ENCODE results near the gene UGT2A3.

UGT2A3 gene

GRCh38 chr4:68909385-68909784 is 42.2 kb downstream of the UGT2A3 start:
- DNase-seq, result no peak

GRCh38 chr4:68907788-68908700 is 43.6 kb downstream of the UGT2A3 start:
- no peak for DNase-seq

GRCh38 chr4:68907245-68907644 is 44.4 kb downstream of the UGT2A3 start:
- DNase-seq, result no peak

- DNase-seq, result no peak
Observed at GRCh38 chr4:68906780-68907137, 44.8 kb downstream of the UGT2A3 start.

- no peak for DNase-seq
Observed at GRCh38 chr4:68905939-68906779, 45.4 kb downstream of the UGT2A3 start.

GRCh38 chr4:68905598-68905938 is 46.0 kb downstream of the UGT2A3 start:
- DNase-seq, result no peak

GRCh38 chr4:68904786-68905185 is 46.8 kb downstream of the UGT2A3 start:
- DNase-seq, result no peak

GRCh38 chr4:68896749-68897148 is 54.9 kb downstream of the UGT2A3 start:
- no peak for DNase-seq

GRCh38 chr4:68895561-68896198 is 55.9 kb downstream of the UGT2A3 start:
- DNase-seq, result no peak

GRCh38 chr4:68892861-68893260 is 58.7 kb downstream of the UGT2A3 start:
- DNase-seq, result no peak

- DNase-seq, result no peak
Observed at GRCh38 chr4:68891678-68892077, 59.9 kb downstream of the UGT2A3 start.

GRCh38 chr4:68885545-68885944 is 66.1 kb downstream of the UGT2A3 start:
- no peak for DNase-seq

- DNase-seq, result no peak
Observed at GRCh38 chr4:68883870-68884269, 67.7 kb downstream of the UGT2A3 start.

Data from activated naive CD4-positive, alpha-beta T cell treated with anti-CD3 and anti-CD28 coated beads, Interleukin-2, amount 50 U/mL, for 16 hours (primary cell).